ENCODE results near the gene FIG4.

- TF ChIP-seq, protein P1, sequence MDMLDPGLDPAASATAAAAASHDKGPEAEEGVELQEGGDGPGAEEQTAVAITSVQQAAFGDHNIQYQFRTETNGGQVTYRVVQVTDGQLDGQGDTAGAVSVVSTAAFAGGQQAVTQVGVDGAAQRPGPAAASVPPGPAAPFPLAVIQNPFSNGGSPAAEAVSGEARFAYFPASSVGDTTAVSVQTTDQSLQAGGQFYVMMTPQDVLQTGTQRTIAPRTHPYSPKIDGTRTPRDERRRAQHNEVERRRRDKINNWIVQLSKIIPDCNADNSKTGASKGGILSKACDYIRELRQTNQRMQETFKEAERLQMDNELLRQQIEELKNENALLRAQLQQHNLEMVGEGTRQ (IDR thresholded peaks at IDR 0.05) = no peak
- TF ChIP-seq CHD2 (IDR thresholded peaks at IDR 0.05; ENCODE audit: low read length, partially characterized antibody) = no peak
- TF ChIP-seq TP53 (CRISPR knock-in tag; IDR thresholded peaks at IDR 0.05) = no peak
- TF ChIP-seq KDM5A (IDR thresholded peaks at IDR 0.05) = no peak
- no peak for TF ChIP-seq MYC (IDR thresholded peaks at IDR 0.05; ENCODE audit: borderline replicate concordance, low read length)
- TF ChIP-seq GATA3 (IDR thresholded peaks at IDR 0.05; ENCODE audit: borderline replicate concordance) = no peak
- no peak for TF ChIP-seq NR3C1 (IDR thresholded peaks at IDR 0.05)
- no peak for TF ChIP-seq HOXB13 (CRISPR knock-in tag; IDR thresholded peaks at IDR 0.05; ENCODE audit: low read depth)
- TF ChIP-seq ELK1 (IDR thresholded peaks at IDR 0.05; ENCODE audit: low read depth, low read length) = no peak
- TF ChIP-seq RFX5 (IDR thresholded peaks at IDR 0.05) = no peak
- TF ChIP-seq, protein P2, sequence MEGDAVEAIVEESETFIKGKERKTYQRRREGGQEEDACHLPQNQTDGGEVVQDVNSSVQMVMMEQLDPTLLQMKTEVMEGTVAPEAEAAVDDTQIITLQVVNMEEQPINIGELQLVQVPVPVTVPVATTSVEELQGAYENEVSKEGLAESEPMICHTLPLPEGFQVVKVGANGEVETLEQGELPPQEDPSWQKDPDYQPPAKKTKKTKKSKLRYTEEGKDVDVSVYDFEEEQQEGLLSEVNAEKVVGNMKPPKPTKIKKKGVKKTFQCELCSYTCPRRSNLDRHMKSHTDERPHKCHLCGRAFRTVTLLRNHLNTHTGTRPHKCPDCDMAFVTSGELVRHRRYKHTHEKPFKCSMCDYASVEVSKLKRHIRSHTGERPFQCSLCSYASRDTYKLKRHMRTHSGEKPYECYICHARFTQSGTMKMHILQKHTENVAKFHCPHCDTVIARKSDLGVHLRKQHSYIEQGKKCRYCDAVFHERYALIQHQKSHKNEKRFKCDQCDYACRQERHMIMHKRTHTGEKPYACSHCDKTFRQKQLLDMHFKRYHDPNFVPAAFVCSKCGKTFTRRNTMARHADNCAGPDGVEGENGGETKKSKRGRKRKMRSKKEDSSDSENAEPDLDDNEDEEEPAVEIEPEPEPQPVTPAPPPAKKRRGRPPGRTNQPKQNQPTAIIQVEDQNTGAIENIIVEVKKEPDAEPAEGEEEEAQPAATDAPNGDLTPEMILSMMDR (IDR thresholded peaks at IDR 0.05) = no peak
- no peak for TF ChIP-seq ESRRA (IDR thresholded peaks at IDR 0.05; ENCODE audit: borderline replicate concordance, low read length)
- TF ChIP-seq, protein P3, sequence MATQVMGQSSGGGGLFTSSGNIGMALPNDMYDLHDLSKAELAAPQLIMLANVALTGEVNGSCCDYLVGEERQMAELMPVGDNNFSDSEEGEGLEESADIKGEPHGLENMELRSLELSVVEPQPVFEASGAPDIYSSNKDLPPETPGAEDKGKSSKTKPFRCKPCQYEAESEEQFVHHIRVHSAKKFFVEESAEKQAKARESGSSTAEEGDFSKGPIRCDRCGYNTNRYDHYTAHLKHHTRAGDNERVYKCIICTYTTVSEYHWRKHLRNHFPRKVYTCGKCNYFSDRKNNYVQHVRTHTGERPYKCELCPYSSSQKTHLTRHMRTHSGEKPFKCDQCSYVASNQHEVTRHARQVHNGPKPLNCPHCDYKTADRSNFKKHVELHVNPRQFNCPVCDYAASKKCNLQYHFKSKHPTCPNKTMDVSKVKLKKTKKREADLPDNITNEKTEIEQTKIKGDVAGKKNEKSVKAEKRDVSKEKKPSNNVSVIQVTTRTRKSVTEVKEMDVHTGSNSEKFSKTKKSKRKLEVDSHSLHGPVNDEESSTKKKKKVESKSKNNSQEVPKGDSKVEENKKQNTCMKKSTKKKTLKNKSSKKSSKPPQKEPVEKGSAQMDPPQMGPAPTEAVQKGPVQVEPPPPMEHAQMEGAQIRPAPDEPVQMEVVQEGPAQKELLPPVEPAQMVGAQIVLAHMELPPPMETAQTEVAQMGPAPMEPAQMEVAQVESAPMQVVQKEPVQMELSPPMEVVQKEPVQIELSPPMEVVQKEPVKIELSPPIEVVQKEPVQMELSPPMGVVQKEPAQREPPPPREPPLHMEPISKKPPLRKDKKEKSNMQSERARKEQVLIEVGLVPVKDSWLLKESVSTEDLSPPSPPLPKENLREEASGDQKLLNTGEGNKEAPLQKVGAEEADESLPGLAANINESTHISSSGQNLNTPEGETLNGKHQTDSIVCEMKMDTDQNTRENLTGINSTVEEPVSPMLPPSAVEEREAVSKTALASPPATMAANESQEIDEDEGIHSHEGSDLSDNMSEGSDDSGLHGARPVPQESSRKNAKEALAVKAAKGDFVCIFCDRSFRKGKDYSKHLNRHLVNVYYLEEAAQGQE (IDR thresholded peaks at IDR 0.05) = no peak
- no peak for TF ChIP-seq JUN (IDR thresholded peaks at IDR 0.05)
These were observed 183.5 kb downstream of the FIG4 start for GRCh38 chr6:109874621-109875020.

Data from A549 (cell line).